Natural killer cell (primary cell): ENCODE measurements around the gene KLK1. TPM values are rescaled to one million over a fixed set of nuclear protein-coding genes. Genes with fewer than 3 reads are reported as not detected.

Experiments used
- ATAC-seq, 3 donors: fragments of 150-1000 bp in 2 of 3; fragments of 200-7000 bp in 1 of 3; cut with Tn5 transposase; 1 replicate in 1 of 3; 2 replicates in 2 of 3; pipeline ENCODE4 v1.10.0; 2021; ENCODE audit warnings: mild to moderate bottlenecking in 2 of 3, moderate library complexity in 2 of 3
- DNase-seq, 2 donors: peaks; one replicate each; pipeline versions ENCODE4 v3.0.0 to v3.0.0-alpha.2; 2013 to 2021; ENCODE audit warnings: mixed read lengths in 1 of 2
- H3K27ac ChIP-seq: one replicate; pipeline ENCODE4 v1.5.1; 2013; ENCODE audit warnings: mild to moderate bottlenecking, low read length
- H3K27me3 ChIP-seq: one replicate; pipeline ENCODE4 v1.6.1; 2013; ENCODE audit warnings: low read length; ENCODE audit not compliant: control insufficient read depth, insufficient read depth
- H3K36me3 ChIP-seq: one replicate; pipeline ENCODE4 v1.6.1; 2013; ENCODE audit warnings: low read length; ENCODE audit not compliant: control insufficient read depth, insufficient read depth
- H3K4me1 ChIP-seq: one replicate; pipeline ENCODE4 v1.6.1; 2013; ENCODE audit warnings: low read length; ENCODE audit not compliant: control insufficient read depth, insufficient read depth
- H3K4me3 ChIP-seq: one replicate; pipeline ENCODE4 v1.5.1; 2013; ENCODE audit warnings: low read length
- H3K9me3 ChIP-seq: one replicate; pipeline ENCODE4 v1.6.1; 2013; ENCODE audit warnings: low read length; ENCODE audit not compliant: control insufficient read depth, insufficient read depth
- H3K27ac Mint-ChIP-seq, 2 donors: one replicate each; pipeline ENCODE4 v1.8.0; 2022; ENCODE audit warnings: mild to moderate bottlenecking in 2 of 2, mixed read lengths in 2 of 2, moderate library complexity in 1 of 2
- H3K27me3 Mint-ChIP-seq, 2 donors: one replicate each; pipeline ENCODE4 v1.8.0; 2022; ENCODE audit warnings: low read depth in 2 of 2, mixed read lengths in 2 of 2
- H3K36me3 Mint-ChIP-seq: one replicate; pipeline ENCODE4 v1.8.0; 2022; ENCODE audit warnings: mixed read lengths
- H3K4me1 Mint-ChIP-seq, 2 donors: one replicate each; pipeline ENCODE4 v1.8.0; 2022; ENCODE audit warnings: mixed read lengths in 2 of 2
- H3K4me3 Mint-ChIP-seq: one replicate; pipeline ENCODE4 v1.8.0; 2022; ENCODE audit warnings: mild to moderate bottlenecking, moderate library complexity, mixed read lengths
- H3K9me3 Mint-ChIP-seq, 2 donors: one replicate each; pipeline ENCODE4 v1.8.0; 2022; ENCODE audit warnings: mixed read lengths in 2 of 2
- CTCF ChIP-seq: fragments of 200-600 bp; IDR thresholded peaks from one replicate; pipeline ENCODE4 v1.8.0; 2022; ENCODE audit warnings: antibody characterized with exemption
- WGBS: methylation state at CpG from one replicate; pipeline ENCODE4 v1.1.7; 2013; ENCODE audit warnings: missing lambda C conversion rate; ENCODE audit not compliant: insufficient coverage; 5-methylcytosine and 5-hydroxymethylcytosine counted together
- intact Hi-C: fragments of 100-400 bp; cut with micrococcal nuclease; formaldehyde crosslinking; loops from one replicate; pipeline ENCODE4 v1.14.2; 2022
- total RNA-seq, 4 donors: library from RNA; stranded (reverse); fragments of 120-200 nt in 1 of 4; gene quantifications; one replicate each; pipeline versions ENCODE4 v1.2.3 to v1.2.4, GENCODE V29; 2013 to 2022

KLK1 gene
- total RNA-seq, 3 donors from 2014 or later (not counting 1 experiment from before 2014, with no cell fraction given): not detected

DNA sequence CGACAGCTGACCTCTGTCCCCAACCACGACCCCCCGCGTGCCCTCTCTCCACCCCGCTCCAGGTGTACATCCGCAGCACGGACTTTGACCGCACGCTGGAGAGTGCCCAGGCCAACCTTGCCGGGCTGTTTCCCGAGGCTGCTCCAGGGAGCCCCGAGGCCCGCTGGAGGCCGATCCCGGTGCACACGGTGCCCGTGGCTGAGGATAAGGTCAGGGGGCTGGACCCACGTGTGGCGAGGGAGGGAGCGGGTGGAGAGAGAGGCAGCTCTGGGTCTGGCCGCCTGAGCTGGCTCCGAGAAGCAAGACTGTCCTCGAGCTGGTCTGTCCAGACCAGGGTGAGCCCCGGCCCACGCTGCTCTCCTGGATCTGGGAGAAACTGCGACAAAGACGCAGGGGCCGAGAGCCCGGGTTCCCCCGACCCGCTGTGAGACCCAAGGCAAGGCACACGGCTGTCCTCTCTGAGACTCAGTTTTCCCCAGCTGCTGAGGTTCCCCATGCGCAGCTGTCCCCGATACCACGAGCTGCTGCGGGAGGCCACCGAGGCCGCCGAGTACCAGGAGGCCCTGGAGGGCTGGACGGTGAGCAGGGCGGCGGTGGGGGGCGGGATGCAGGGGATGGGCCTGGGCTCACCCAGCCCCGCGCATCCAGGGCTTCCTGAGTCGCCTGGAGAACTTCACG lies 31.9 kb downstream of the KLK1 start:
- Mint-ChIP-seq H3K27me3 (peaks cover 0 to 3% of the 10 kb centered on the region in 2 donors), H3K4me3 (no peak overlapping the region)
- H3K4me1 ChIP-seq: no peaks in the 10 kb centered on the region

DNA sequence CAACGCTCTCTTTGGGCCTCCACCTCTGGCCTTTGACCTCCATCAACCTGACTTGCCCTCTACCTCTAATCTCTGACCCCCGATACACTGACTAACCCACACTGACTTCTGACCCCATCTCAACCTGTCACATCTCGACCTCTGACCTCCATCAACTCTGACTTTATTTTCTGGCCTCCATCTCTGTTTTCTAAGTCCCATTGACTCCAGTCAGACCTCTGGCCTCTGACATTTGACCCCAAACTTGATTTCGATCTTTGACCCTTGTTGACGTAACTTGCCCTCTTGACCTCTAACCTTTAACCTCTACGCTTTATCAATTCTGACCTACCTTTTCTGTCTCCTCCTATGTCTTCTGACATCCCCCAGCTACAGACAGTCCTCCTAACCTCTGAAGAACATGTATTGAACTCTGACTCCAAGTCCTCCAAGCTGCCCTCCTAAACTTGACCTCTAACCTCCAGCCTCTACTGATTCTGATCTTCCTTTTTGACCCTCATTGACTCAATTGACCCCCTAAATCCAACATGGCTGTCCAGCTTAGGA lies 32.6 kb downstream of the KLK1 start:
- H3K27me3 Mint-ChIP-seq: peaks cover 0 to 3% of the 10 kb centered on the region in 2 donors
- no peaks in the 10 kb centered on the region for H3K27me3 ChIP-seq
- ATAC-seq: no peak
- WGBS: 96% methylated on average over 6 of the region's 6 CpGs
- H3K9me3 Mint-ChIP-seq: no peaks in the 10 kb centered on the region
- TF ChIP-seq CTCF: no peak
- H3K36me3 Mint-ChIP-seq: no peaks in the 10 kb centered on the region
- H3K4me3 Mint-ChIP-seq: no peak overlapping the region
- DNase-seq: no peak
- H3K4me3 ChIP-seq: no peak overlapping the region
- no peak overlapping the region for H3K27ac Mint-ChIP-seq
- H3K4me1 ChIP-seq: no peaks in the 10 kb centered on the region
- H3K36me3 ChIP-seq: no peaks in the 10 kb centered on the region
- no peak overlapping the region for H3K27ac ChIP-seq
- peaks cover 0 to 4% of the 10 kb centered on the region in 2 donors for H3K4me1 Mint-ChIP-seq
- no peaks in the 10 kb centered on the region for H3K9me3 ChIP-seq
- intact Hi-C loops: no loop called here

More for the DNA sequence above, 31.9 kb downstream of the KLK1 start:
- Histone ChIP-seq H3K9me3 (no peaks in the 10 kb centered on the region), H3K27me3 (no peaks in the 10 kb centered on the region), H3K36me3 (no peaks in the 10 kb centered on the region), H3K27ac (no peak overlapping the region), H3K4me3 (no peak overlapping the region)
- Mint-ChIP-seq H3K4me1 (peaks cover 0 to 4% of the 10 kb centered on the region in 2 donors), H3K9me3 (no peaks in the 10 kb centered on the region), H3K27ac (no peak overlapping the region), H3K36me3 (no peaks in the 10 kb centered on the region)
- WGBS: 91% methylated on average over 47 of the region's 47 CpGs
- no peak for DNase-seq
- intact Hi-C loops: no loop called here
- no peak for ATAC-seq
- TF ChIP-seq CTCF: no peak

DNA sequence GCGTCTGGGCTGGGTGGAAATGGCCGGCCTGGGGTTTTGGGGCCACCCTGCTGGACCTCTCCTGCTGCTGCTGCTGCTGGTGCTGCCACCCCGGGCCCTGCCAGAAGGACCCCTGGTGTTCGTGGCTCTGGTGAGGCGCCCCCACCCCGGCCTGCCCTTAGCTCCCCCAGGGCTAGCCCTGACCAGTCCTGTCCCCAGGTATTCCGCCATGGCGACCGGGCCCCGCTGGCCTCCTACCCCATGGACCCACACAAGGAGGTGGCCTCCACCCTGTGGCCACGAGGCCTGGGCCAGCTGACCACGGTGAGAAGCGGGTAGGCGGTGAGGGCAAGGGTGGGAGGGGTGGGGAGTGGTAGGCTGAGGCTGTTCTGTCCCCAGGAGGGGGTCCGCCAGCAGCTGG lies 33.2 kb downstream of the KLK1 start, which contains the start of gene ACP4:
TSS of gene ACP4 (plus strand) at position 20 of the 400 bp plus-strand sequence. CDS start at position 20, 0 bp downstream.
- intact Hi-C loops: no loop called here
- TF ChIP-seq CTCF: no peak
- no peak for ATAC-seq
- Histone ChIP-seq H3K4me1 (no peaks in the 10 kb centered on the region), H3K27ac (no peak within 1 kb of the TSS), H3K4me3 (no peak within 1 kb of the TSS), H3K9me3 (no peaks in the 10 kb centered on the region), H3K36me3 (no peaks in the 10 kb centered on the region), H3K27me3 (no peaks in the 10 kb centered on the region)
- H3K27me3 Mint-ChIP-seq: peaks cover 0 to 3% of the 10 kb centered on the region in 2 donors
- WGBS: 89% methylated on average over 15 of the region's 15 CpGs
- peaks cover 0 to 4% of the 10 kb centered on the region in 2 donors for H3K4me1 Mint-ChIP-seq
- no peak within 1 kb of the TSS for H3K27ac Mint-ChIP-seq
- DNase-seq: no peak
- no peaks in the 10 kb centered on the region for H3K36me3 Mint-ChIP-seq
- no peaks in the 10 kb centered on the region for H3K9me3 Mint-ChIP-seq
- no peak within 1 kb of the TSS for H3K4me3 Mint-ChIP-seq
